ENCODE data around the gene POLG.

Gene POLG

DNA sequence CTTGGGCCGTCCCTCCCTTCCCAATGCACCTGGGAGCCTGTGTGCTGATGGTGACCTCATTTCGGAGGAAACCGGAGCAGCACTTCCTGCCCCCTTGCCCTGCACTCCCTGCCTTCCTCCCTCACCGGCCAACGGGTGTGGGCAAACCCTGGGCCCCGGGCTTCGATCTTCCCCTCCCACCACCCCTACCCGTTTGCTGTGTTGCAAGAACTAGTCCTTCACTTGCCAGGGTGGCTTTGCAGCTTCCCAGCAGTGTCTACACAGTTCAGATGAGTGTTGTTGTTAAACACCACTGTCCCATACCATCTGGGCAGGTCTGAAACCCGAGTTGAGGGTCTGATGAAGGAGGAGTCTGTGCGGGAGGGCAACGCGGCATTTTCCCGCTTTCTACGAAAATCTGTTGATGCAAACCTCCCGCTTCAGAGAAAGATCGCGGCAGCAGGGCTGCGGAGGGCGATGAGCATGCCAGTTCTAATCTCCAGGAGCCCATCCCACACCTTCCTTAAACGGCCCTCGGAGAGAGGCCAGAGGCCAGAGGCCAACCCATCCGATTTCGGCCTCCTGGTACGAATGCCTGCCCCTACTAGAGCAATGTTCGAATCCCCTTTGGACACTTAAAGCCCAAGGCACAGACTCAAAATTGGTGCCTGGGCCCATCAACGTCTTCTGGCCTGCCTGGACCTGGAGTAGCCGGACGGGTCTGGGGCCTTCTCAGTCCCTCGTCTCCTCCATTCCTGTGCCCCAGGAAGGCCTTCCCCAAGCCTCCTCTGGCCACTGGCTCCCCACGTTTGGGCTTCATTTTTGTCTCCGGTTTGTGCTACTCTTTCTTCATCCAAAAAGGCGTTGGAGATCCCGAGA, 35.7 kb upstream of the POLG start:
- TF ChIP-seq, protein P1, sequence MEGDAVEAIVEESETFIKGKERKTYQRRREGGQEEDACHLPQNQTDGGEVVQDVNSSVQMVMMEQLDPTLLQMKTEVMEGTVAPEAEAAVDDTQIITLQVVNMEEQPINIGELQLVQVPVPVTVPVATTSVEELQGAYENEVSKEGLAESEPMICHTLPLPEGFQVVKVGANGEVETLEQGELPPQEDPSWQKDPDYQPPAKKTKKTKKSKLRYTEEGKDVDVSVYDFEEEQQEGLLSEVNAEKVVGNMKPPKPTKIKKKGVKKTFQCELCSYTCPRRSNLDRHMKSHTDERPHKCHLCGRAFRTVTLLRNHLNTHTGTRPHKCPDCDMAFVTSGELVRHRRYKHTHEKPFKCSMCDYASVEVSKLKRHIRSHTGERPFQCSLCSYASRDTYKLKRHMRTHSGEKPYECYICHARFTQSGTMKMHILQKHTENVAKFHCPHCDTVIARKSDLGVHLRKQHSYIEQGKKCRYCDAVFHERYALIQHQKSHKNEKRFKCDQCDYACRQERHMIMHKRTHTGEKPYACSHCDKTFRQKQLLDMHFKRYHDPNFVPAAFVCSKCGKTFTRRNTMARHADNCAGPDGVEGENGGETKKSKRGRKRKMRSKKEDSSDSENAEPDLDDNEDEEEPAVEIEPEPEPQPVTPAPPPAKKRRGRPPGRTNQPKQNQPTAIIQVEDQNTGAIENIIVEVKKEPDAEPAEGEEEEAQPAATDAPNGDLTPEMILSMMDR (IDR thresholded peaks at IDR 0.05; ENCODE audit: control extremely low read depth, extremely low read depth, low read depth, missing control alignments), result no peak
- CTCF ChIA-PET, result interaction anchor here (2.5 kb wide), 1 partner anchor 11 kb away, joined by 24 read pairs; no protein-coding TSS in a partner anchor
- no peak for DNase-seq (ENCODE audit: extremely low spot score)
- POLR2A ChIA-PET, result no interaction called here

DNA sequence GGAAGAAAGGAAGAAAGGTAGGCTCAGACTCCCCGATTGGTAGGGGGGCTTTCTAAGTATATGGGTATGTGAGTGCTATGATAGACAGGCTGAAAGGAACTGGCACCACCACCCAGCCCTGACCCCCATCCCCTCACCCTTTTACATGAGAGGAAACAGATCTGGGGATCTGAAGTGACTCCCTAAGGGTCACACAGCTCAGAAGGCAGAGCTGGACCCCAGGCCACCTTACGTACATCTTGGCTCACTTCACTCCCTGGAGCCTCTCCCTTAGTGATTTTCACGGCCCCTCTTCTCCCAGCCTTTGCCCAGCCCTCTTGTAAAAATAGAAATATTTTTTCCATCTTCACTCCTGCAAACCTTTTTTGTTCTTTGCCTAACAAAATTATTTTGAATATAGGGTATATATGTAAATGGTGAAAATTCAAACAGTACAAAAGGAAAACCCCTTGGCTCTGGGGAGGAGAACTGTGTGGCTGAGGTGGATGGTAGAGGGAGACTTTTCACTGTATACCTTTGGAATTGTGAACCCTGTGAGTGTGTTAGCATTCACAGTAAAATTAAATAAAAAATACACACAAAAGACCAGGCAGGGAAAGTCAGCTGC, 34.8 kb upstream of the POLG start:
- ChIA-PET POLR2A (no interaction called here), CTCF (interaction anchor here (0.9 to 2.5 kb wide), 4 partner anchors 11 to 73 kb away, joined by 3 to 24 read pairs (median 4); no protein-coding TSS in a partner anchor)
- no peak for DNase-seq (ENCODE audit: extremely low spot score)

DNA sequence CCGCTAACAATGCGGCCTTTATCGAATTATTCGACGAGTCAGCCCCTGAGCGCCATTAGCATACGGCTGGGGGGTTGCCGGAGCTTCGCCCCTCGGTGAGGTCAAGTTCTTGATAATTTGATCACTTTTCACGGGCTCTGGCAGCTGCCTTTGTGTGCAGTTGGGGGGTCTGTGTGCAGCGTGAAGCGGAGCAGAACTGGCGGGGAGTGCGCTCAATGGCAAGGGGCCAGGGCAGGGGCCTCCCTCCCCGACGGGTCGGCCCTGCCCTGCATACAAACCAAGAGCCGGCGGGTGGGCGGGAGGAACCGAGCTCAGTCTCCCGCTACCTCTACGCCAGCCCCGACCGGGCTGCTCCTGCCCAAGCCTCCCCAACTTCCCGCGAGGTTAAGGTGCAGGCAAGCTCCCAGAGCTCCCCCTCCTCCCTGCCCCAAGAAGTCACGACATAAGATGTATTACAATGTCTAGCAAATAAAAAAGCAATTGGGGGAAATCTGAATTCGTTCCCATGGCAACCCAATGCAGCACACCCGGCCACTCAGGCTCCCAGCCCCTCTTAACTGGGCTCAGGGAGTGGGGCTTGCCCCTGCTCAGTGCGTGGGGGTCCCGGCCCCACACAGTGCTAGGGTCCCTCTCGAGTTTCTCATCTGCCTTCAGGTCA, 34.1 kb upstream of the POLG start:
- TF ChIP-seq, protein P1 (IDR thresholded peaks at IDR 0.05; ENCODE audit: control extremely low read depth, extremely low read depth, low read depth, missing control alignments), result no peak
- POLR2A ChIA-PET, result no interaction called here
- CTCF ChIA-PET, result interaction anchor here (0.9 to 2.5 kb wide), 6 partner anchors 9 to 74 kb away, joined by 3 to 24 read pairs (median 4); no protein-coding TSS in a partner anchor
- DNase-seq (ENCODE audit: extremely low spot score), result no peak

More for the DNA sequence above, 34.8 kb upstream of the POLG start:
- TF ChIP-seq, protein P1 (IDR thresholded peaks at IDR 0.05; ENCODE audit: control extremely low read depth, extremely low read depth, low read depth, missing control alignments), result no peak

DNA sequence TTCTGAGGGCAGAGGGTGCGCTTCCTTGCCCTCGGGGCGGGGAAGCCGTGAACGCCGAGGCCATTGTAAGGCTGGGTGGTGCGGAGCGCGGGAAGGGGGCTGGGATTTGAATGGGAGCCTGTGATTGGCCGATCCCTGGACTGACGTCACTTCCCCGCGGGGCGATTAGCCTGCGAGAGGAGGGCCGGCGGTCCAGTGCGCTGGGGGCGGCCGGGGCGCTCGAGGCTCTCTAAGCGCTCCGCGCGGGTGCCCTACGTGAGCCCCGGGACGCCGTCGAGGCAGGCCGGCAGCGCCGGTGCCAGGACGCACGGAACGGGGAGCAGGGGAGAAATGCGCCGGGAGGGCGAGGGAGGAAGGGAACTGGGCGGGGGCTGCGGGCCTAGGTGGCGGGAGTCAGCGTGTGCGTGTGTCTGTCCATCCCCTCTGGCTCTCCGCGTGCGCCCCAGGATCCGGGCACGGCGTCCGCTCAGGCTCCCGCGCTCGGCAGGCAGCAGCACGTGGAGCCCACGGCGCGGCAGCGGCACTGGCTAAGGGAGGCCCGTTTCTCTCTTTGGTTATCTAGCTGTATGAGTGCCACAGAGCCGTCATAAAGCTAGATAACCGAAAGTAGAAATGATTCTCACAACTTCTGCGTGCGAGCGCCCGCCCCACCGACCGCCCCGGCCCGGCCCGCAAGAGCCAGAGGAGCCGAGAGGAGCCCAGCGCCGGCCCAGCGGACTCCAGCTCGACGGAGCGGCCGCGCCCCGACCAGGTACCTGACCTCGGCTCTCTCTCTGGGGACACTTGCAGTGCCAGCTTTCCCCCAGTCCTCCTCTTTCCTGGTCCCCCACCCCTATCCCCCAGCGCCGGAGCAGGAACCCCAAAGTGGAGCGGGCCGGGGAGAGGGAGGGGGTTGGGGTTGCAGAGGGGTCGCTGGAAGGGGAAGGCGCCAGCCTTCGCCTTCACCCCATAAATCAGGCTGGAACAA, 33.1 kb upstream of the POLG start:
- CTCF ChIA-PET, result interaction anchor here (0.7 to 2.5 kb wide), 9 partner anchors 9 to 75 kb away, joined by 3 to 24 read pairs (median 4); no protein-coding TSS in a partner anchor
- no peak for DNase-seq (ENCODE audit: extremely low spot score)
- TF ChIP-seq, protein P1 (IDR thresholded peaks at IDR 0.05; ENCODE audit: control extremely low read depth, extremely low read depth, low read depth, missing control alignments), result no peak
- POLR2A ChIA-PET, result no interaction called here

DNA sequence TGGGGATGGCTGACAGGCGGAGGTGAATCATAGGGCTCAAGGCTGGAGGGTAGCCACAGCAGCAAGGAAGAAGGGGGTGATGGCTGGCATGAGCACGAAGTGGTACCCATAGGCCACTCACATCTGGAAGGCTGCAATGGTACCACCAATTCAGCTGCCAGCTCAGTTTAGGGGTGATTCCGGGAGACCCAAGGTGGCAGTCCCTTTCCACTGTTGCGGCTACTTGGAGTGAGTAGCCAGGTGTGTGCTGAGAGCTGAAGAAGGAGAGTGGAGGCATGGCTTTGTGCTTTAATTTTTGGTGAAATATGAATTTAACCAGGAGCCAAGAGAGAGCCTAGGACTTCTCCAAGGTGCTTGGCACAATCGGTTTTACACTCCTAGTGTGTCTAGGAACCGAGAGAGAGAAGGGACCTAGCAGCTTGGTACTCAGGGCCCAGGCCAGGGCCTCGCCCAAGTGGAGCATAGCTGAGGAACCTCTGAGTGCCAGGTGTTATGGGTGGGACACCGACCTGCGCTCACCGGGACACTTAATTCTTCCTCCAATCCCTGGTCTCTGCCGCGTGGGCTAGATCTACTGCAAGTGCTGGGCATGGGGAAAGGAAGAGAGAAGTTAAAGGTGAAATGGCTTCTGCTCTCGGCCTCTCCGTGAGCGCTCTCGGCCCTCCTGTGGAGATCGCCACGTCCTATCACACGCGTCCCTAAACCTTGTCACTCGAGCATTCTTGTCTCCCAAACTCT, 32.2 kb upstream of the POLG start:
- ChIA-PET POLR2A (no interaction called here), CTCF (interaction anchor here (0.7 to 2.2 kb wide), 4 partner anchors 8 to 62 kb away, joined by 3 to 17 read pairs (median 3); no protein-coding TSS in a partner anchor)
- TF ChIP-seq, protein P1 (IDR thresholded peaks at IDR 0.05; ENCODE audit: control extremely low read depth, extremely low read depth, low read depth, missing control alignments), result no peak
- no peak for DNase-seq (ENCODE audit: extremely low spot score)

Data from GM10248 (cell line).